Measurements from ENCODE around the gene PBOV1.
"Not testable (repeated sequence)": the region's sequence is repeated elsewhere in the genome, so short reads cannot be mapped to it uniquely, and the experiment has no call there.

PBOV1 gene

GRCh38 chr6:138237463-138237862, 19.2 kb upstream of the PBOV1 start:
- DNase-seq, result no peak

- DNase-seq, result no peak
These were observed 17.4 kb upstream of the PBOV1 start for GRCh38 chr6:138235693-138236092.

GRCh38 chr6:138235205-138235604, 16.9 kb upstream of the PBOV1 start:
- DNase-seq, result no peak

GRCh38 chr6:138234363-138234762, 16.1 kb upstream of the PBOV1 start:
- DNase-seq, result no peak

- no peak for DNase-seq
These were observed 13.1 kb upstream of the PBOV1 start for GRCh38 chr6:138231381-138231886.

GRCh38 chr6:138230759-138231380, 12.6 kb upstream of the PBOV1 start:
- no peak for DNase-seq

GRCh38 chr6:138230221-138230620, 11.9 kb upstream of the PBOV1 start:
- no peak for DNase-seq

GRCh38 chr6:138229663-138230179, 11.4 kb upstream of the PBOV1 start:
- no peak for DNase-seq

GRCh38 chr6:138229072-138229471, 10.8 kb upstream of the PBOV1 start:
- DNase-seq, result peak; percentile 18

- no peak for DNase-seq
These were observed 9.1 kb upstream of the PBOV1 start for GRCh38 chr6:138227316-138227781.

GRCh38 chr6:138226700-138227315, 8.5 kb upstream of the PBOV1 start:
- no peak for DNase-seq

GRCh38 chr6:138225953-138226352, 7.7 kb upstream of the PBOV1 start:
- no peak for DNase-seq

GRCh38 chr6:138222901-138223546, 4.7 kb upstream of the PBOV1 start:
- no peak for DNase-seq

- no peak for DNase-seq
These were observed 1.6 kb upstream of the PBOV1 start for GRCh38 chr6:138219901-138220300.

- no peak for DNase-seq
These were observed 1.1 kb upstream of the PBOV1 start for GRCh38 chr6:138219398-138219797.

- DNase-seq, result no peak
These were observed 3.1 kb downstream of the PBOV1 start for GRCh38 chr6:138215093-138215782.

GRCh38 chr6:138212530-138212929, 5.8 kb downstream of the PBOV1 start:
- DNase-seq, result not testable (repeated sequence)

- DNase-seq, result no peak
These were observed 6.7 kb downstream of the PBOV1 start for GRCh38 chr6:138211601-138212000.

GRCh38 chr6:138211048-138211581, 7.2 kb downstream of the PBOV1 start:
- DNase-seq, result no peak

- DNase-seq, result no peak
These were observed 11.4 kb downstream of the PBOV1 start for GRCh38 chr6:138206862-138207261.

- DNase-seq, result no peak
These were observed 12.7 kb downstream of the PBOV1 start for GRCh38 chr6:138205437-138206094.

- no peak for DNase-seq
These were observed 13.4 kb downstream of the PBOV1 start for GRCh38 chr6:138204792-138205384.
